K562 (cell line): ENCODE data around the gene CHST13. TPM values are rescaled to one million over a fixed set of nuclear protein-coding genes. Genes with fewer than 3 reads are reported as not detected.

Experiments
- ATAC-seq: fragments of 200-7000 bp; cut with Tn5 transposase; 3 replicates; pipeline ENCODE4 v1.9.1; 2020; ENCODE audit warnings: moderate library complexity
- BruUV-seq: library from RNA; stranded (reverse); fragments of 400-500 nt; replicated peaks from 2 replicates; lab custom pipeline; 2021; lab: Mats Ljungman, UMichigan
- CTCF ChIA-PET: fragments of 300-600 bp; formaldehyde crosslinking; extraction: SDS; loops from one replicate; lab custom pipeline; 2021; ENCODE audit warnings: low intra/inter-chr PET ratio; lab: Yijun Ruan, JAX
- POLR2A ChIA-PET: fragments of 300-600, 350-650 bp; sonication (Branson Sonifier 250); formaldehyde crosslinking; extraction: SDS; loops from one replicate; lab custom pipeline; 2021; ENCODE audit warnings: antibody characterized with exemption, inconsistent platforms; lab: Yijun Ruan, JAX
- DNase-seq, 4 experiments: peaks; one replicate each; pipeline versions ENCODE4 v3.0.0 to v3.0.0-alpha.2; 2011 to 2018; ENCODE audit warnings: low spot score in 3 of 4, mixed read lengths in 3 of 4; ENCODE audit errors: extremely low read depth in 1 of 4
- FAIRE-seq: peaks from 2 replicates; lab custom pipeline; 2011; peaks lifted over from hg19 to GRCh38; lab: Jason Lieb, UNC
- H2AFZ ChIP-seq: 2 replicates; pipeline ENCODE4 v1.6.0; 2011; ENCODE audit warnings: low read depth, low read length, control low read depth, inconsistent platforms
- H3K27ac ChIP-seq: fragments of 200-600 bp; 3 replicates; pipeline ENCODE4 v1.8.0; 2011; ENCODE audit warnings: low read depth, mild to moderate bottlenecking, control low read depth, inconsistent platforms, low read length, moderate library complexity, mixed read lengths; ENCODE audit errors: extremely low read depth
- H3K27me3 ChIP-seq, 2 experiments: fragments of 300-600 bp in 1 of 2; 2 replicates in 1 of 2; 3 replicates in 1 of 2; pipeline versions ENCODE4 v1.6.0 to v1.8.0; 2011; ENCODE audit warnings: inconsistent platforms in 2 of 2, low read length in 2 of 2, mild to moderate bottlenecking in 1 of 2, mixed read lengths in 1 of 2, moderate library complexity in 1 of 2; ENCODE audit not compliant: control insufficient read depth in 2 of 2, insufficient read depth in 2 of 2
- H3K36me3 ChIP-seq: fragments of 300-600 bp; 3 replicates; pipeline ENCODE4 v1.8.0; 2011; ENCODE audit warnings: mild to moderate bottlenecking, low read length, inconsistent platforms; ENCODE audit not compliant: control insufficient read depth, insufficient read depth
- H3K4me1 ChIP-seq, 2 experiments: fragments of 200-600 bp in 1 of 2; replicated peaks in 1 of 2; 2 replicates in 1 of 2; 3 replicates in 1 of 2; pipeline versions ENCODE4 v1.5.1 to v1.8.0; 2011; ENCODE audit warnings: inconsistent platforms in 2 of 2, low read length in 2 of 2, mild to moderate bottlenecking in 1 of 2, mixed read lengths in 1 of 2, moderate library complexity in 1 of 2; ENCODE audit not compliant: control insufficient read depth in 2 of 2, insufficient read depth in 2 of 2
- H3K4me2 ChIP-seq: 2 replicates; pipeline ENCODE4 v1.6.1; 2011; ENCODE audit warnings: low read length, control low read depth, inconsistent platforms, mixed read lengths; ENCODE audit not compliant: insufficient read depth
- H3K4me3 ChIP-seq: fragments of 200-600 bp; sonication (generic), shearing (Covaris generic); 2 replicates; pipeline ENCODE4 v1.5.1; 2016; ENCODE audit warnings: control low read depth, inconsistent platforms
- H3K79me2 ChIP-seq: fragments of 200-600 bp; 3 replicates; pipeline ENCODE4 v1.8.0; 2011; ENCODE audit warnings: low read length, inconsistent platforms; ENCODE audit not compliant: control insufficient read depth, insufficient read depth
- H3K9ac ChIP-seq, 2 experiments: 2 replicates each; pipeline versions ENCODE4 v1.6.0 to v1.6.1; 2011; ENCODE audit warnings: low read depth in 2 of 2, low read length in 2 of 2, control low read depth in 1 of 2, inconsistent platforms in 1 of 2, mild to moderate bottlenecking in 1 of 2, mixed read lengths in 1 of 2; ENCODE audit not compliant: insufficient read depth in 1 of 2
- H3K9me1 ChIP-seq: one replicate; pipeline ENCODE4 v1.6.0; 2011; ENCODE audit warnings: inconsistent platforms, mild to moderate bottlenecking, low read length, moderate library complexity; ENCODE audit not compliant: control insufficient read depth, insufficient read depth
- H3K9me3 ChIP-seq: replicated peaks from 2 replicates; pipeline ENCODE4 v1.5.1; 2011; ENCODE audit warnings: low read depth, low read length, inconsistent platforms; ENCODE audit not compliant: control insufficient read depth, insufficient read depth
- H4K20me1 ChIP-seq: replicated peaks from 2 replicates; pipeline ENCODE4 v1.6.1; 2011; ENCODE audit warnings: low read length, inconsistent platforms, mixed read lengths; ENCODE audit not compliant: control insufficient read depth, insufficient read depth
- MGA ChIP-seq: fragments of 450-650 bp; IDR thresholded peaks from 2 replicates; pipeline ENCODE4 v1.6.1; 2016; ENCODE audit warnings: mild to moderate bottlenecking, moderate library complexity
- ZC3H11A ChIP-seq: IDR thresholded peaks from 2 replicates; pipeline ENCODE4 v1.6.1; 2012; ENCODE audit warnings: low read depth, low read length, improper control_type of control experiment
- WGBS: fragments of 100-300 bp; shearing (Covaris generic); methylation state at CpG from one replicate; pipeline ENCODE4 v1.1.6; 2016; ENCODE audit warnings: low coverage, mixed read lengths; ENCODE audit not compliant: insufficient coverage; ENCODE audit errors: missing lambda C conversion rate; 5-methylcytosine and 5-hydroxymethylcytosine counted together
- in situ Hi-C: fragments of 300-500 bp; cut with MboI; formaldehyde crosslinking; loops from 4 replicates; pipeline ENCODE4 v1.15.0; 2018; ENCODE audit warnings: inconsistent platforms, mixed read lengths
- intact Hi-C: fragments of 100-400 bp; cut with micrococcal nuclease; formaldehyde crosslinking; loops from 2 replicates; pipeline ENCODE4 v1.14.2; 2022
- polyA plus RNA-seq, 8 experiments: library from polyadenylated mRNA; depleted of rRNA in 4 of 8; stranded (reverse) in 5 of 8; unstranded in 3 of 8; fragments of >200 nt; fragmentation: Nextera tagmentation in 2 of 8; fragmentation: Illumina TruSeq in 1 of 8; extraction: Ambion mirVana in 2 of 8; extraction: Trizol in 1 of 8; gene quantifications; 2 replicates each; pipeline versions ENCODE4 v1.2.1 to v1.2.3, GENCODE V29; 2011 to 2014; ENCODE audit warnings: inconsistent platforms in 1 of 8, missing spikeins in 1 of 8
- total RNA-seq, 7 experiments: library from RNA; depleted of rRNA in 6 of 7; stranded (reverse); fragments of >200 nt in 6 of 7; fragmentation: Illumina TruSeq in 2 of 7; extraction: Trizol in 2 of 7; gene quantifications; 2 replicates each; pipeline versions ENCODE4 v1.2.1 to v1.2.3, GENCODE V29; 2011 to 2021; ENCODE audit warnings: low replicate concordance in 1 of 7

CHST13 gene
- total and polyA plus RNA-seq, 9 of the 15 experiments (the other 6 are each of a cell fraction or from before 2014, with no cell fraction given) = not detected

- DNase-seq = no peak
- Histone ChIP-seq H3K36me3 (no peaks in the 10 kb centered on the region), H3K9me1 (no peaks in the 10 kb centered on the region), H4K20me1 (no peaks in the 10 kb centered on the region), H3K4me3 (no peak overlapping the region), H2AFZ (no peak overlapping the region), H3K79me2 (no peaks in the 10 kb centered on the region), H3K4me1 (peaks cover 14 to 23% of the 10 kb centered on the region in 2 experiments), H3K27ac (no peak overlapping the region), H3K4me2 (no peak overlapping the region), H3K27me3 (peaks cover 0 to 6% of the 10 kb centered on the region in 2 experiments; a peak in 1 of 5 replicates), H3K9me3 (peaks cover 2% of the 10 kb centered on the region), H3K9ac (no peak overlapping the region; a peak in 1 of 4 replicates)
- in situ Hi-C loops (no loop called here), intact Hi-C loops (no loop called here)
- no peak for FAIRE-seq
- peak; percentile 35; the same call in 2 of the 3 replicates for ATAC-seq
- ChIA-PET CTCF (no interaction called here), POLR2A (no interaction called here)
- no peak for TF ChIP-seq ZC3H11A
- peak; percentile 16; the same call in 1 of the 2 replicates for TF ChIP-seq MGA
- no TSS peak for BruUV-seq
- 47% methylated on average over 6 of the region's 9 CpGs for WGBS
Observed at GRCh38 chr3:126537116-126537729, 13.3 kb downstream of the CHST13 start.
